ENCODE measurements around the gene GPD1L.
A peak's percentile ranks its signal among the peaks of the same experiment; 100 is the strongest.

Gene GPD1L

DNA sequence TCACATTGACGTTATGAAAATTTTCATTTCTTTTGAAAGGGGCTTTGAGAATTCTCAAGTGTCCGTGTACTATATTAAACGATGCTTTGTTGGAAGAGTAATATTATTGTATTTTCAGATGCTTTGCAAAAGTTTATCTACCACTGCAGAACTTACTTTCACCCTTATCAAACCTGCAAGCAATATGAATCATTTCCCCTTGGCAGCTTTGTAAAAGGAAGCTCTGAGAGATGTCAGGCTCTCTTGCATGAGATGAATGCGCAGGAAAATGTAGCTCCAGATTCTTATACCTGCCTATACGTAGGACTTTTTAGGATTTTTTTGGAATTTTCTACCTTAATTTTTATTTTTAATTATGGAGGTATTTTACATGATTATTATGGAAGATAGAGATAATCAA, 34.5 kb downstream of the GPD1L start:
- no peak for DNase-seq

GRCh38 chr3:32143849-32144757, 37.7 kb downstream of the GPD1L start:
- DNase-seq, result peak; percentile 99

DNA sequence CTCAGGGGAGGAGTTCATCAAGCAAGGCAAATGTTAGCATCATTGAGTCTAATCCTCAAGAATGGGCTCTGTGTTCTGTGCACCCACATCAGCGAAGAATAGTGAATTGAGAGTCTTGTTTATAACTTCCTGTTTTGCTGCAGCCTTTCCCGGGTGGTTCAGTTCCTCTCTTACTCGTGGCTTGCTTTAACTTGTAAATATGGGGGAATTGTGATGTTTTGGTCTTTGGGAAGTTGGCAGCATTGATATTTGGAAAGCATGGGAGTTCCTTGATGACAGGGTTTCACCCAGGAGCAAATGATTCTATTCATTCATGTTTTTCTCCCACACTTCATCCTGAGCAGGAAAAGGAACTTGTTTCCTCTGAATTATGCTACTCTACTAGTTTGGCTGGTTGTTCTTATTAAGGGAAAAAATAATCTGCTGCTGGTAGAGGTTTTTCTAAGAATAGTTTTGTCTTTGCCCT, 40.4 kb downstream of the GPD1L start:
- DNase-seq, result no peak

GRCh38 chr3:32147509-32147908, 41.1 kb downstream of the GPD1L start:
- peak; percentile 24 for DNase-seq

DNA sequence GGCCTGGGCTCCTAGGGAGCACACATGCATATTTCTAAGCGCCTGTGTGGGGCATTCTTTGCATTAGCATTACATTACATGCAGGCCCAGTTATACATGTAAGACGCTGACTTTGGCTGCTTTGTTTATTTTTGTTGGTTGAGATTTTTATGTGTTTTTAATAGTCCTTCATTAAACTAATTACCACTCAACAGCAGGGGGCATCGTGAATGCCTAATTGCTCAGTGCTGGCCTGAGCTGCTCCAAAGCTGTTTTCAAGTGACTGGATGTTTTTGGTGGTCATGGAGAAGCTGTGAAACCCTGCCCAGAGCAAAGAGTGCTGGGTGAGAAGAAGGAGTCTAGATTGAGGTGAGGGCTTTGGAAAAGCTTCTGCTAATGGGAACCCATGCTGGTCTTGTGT, 41.5 kb downstream of the GPD1L start:
- peak; percentile 41 for DNase-seq

DNA sequence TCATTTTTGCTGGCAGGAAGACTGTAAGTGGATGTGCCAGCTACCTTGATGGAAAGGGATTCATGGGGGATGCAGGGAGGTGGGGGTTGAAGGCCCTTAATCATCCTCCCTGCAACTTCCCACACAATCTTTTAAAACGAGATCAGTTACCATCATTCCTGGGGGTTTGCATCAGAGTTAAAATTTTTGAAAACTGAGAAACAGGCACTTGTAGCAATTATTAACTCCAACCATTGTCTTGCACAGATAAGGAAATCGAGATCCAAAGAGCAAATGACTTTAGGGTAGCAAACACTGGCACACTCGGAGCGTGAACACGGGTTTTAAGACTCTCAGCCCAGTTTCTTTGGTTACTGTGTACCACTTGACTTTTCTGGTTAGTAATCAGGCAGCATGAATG, 41.9 kb downstream of the GPD1L start:
- peak; percentile 26 for DNase-seq

GRCh38 chr3:32153414-32154204, 47.2 kb downstream of the GPD1L start:
- no peak for DNase-seq

- DNase-seq, result no peak
Measured at GRCh38 chr3:32154205-32154579, 47.8 kb downstream of the GPD1L start.

- DNase-seq, result no peak
Measured at GRCh38 chr3:32155117-32155516, 48.7 kb downstream of the GPD1L start.

- DNase-seq, result no peak
Measured at GRCh38 chr3:32157600-32158264, 51.3 kb downstream of the GPD1L start.

GRCh38 chr3:32160706-32161214, 54.3 kb downstream of the GPD1L start:
- DNase-seq, result no peak

DNA sequence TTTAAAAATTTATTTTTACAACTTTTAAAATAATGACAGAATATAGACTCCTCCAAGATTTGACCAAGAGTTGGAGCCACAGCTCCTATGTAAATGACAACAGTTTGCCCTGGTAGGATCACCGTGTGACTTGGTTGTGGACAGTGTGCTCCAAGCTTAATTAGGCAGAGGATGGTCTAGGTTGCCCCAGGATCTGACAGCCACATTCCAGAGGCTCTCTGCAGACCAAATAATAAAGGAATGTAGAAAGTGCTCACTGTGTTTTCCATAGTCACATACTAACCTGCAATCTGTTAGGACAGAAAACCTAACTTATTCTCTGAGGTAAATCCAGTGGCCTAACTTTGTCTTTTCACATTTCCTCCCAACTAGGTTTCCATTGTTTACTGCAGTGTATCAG, 59.0 kb downstream of the GPD1L start:
- no peak for DNase-seq

- DNase-seq, result no peak
Measured at GRCh38 chr3:32166654-32167053, 60.2 kb downstream of the GPD1L start.

DNA sequence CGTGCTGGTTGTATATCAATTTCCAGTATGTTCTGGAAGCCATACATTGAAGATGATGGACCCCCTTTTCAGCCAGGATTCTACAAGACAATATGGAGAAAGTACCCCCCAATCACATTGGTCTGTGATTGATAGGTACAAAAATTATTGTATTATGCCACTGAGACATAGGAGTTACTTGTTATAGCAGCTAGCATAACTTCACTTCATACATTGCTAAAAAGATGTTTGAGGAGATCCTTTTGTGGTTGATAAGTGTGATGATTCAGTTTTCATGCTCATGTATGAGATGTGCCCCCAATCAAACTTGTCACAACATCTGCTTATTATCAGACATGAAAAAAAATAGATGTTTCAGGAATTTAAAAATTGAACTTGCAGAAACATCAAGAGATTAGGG, 66.0 kb downstream of the GPD1L start:
- DNase-seq, result no peak

DNA sequence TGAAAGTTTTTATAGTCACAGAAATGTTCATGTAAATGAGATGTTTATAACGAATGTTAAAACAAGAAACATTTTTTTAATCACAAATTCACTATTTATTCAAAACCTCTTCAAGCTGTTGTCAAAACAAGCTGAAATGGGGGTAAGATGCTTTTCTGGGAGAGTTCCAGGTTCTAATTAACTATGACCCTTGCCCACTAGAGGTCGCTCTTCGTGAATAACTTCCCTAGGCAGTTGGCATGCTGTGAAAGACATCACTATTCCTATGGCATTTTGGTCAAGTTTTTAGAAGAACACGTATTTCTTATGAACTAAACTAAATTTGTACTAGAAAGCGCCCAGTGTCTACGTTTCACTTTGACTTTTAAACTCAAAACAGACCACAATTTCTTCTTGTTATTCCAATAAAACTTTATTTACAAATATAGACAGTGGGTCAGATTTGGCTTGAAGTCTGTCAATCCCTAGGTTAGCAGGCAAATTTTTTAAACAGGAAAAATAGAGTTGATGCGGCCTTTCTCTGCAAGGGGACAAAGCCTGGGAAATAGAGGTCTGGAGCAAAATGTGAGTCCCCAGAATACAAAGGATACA, 69.3 kb downstream of the GPD1L start:
- DNase-seq, result peak; percentile 45

- peak; percentile 44 for DNase-seq
Measured at GRCh38 chr3:32176989-32177701, 70.7 kb downstream of the GPD1L start.

- DNase-seq, result peak; percentile 48
Measured at GRCh38 chr3:32177702-32178198, 71.3 kb downstream of the GPD1L start.

DNA sequence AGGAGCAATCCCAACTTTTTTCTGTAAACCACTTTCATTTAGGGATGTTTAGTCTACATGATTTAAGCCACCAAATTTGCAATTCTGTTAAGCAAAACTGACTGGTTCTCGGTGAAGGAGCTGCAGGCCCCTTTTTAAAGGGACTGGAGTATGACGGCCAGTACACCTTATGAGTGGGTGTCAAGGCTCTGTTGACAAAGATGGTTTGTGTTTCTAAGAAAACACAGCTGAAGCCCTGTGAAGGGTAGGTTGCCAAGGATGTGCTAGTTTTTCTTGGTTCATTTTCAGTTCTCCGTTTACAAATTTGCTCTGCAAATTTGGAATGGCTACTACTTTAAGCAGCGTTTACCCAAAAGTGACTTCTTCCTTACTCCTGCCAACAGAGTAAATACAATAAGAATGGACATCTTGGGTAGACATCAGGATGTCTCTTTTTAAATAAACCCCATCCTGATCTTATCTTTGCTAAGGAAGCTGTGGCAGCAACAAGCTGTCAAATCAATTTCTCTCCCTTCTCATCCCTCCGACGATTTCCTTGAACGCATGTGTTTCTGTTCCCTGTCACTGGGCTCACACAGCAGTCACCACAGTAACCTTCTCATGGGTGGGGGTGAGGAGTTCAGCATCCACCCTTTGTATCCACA, 73.8 kb downstream of the GPD1L start:
- DNase-seq, result no peak

DNA sequence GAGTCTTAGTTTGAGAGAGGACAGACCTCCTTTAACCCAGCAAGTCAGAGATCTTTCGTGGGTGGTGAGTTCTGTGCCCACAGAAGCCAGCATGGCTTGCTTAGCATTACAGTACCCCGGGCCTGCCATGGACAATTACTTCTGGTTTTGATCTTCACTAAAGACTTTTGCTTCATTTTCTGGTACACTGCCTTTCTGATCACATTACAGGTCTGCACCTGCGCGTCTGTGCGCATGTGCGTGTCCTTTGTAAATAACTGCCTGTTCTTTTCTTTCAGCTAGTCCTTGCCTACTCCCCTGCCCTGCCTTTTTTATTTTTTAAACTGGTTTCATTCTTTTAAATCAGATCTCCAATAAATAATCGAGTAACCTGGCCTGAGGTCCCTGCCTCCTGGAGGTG, 74.9 kb downstream of the GPD1L start:
- DNase-seq, result no peak

DNA sequence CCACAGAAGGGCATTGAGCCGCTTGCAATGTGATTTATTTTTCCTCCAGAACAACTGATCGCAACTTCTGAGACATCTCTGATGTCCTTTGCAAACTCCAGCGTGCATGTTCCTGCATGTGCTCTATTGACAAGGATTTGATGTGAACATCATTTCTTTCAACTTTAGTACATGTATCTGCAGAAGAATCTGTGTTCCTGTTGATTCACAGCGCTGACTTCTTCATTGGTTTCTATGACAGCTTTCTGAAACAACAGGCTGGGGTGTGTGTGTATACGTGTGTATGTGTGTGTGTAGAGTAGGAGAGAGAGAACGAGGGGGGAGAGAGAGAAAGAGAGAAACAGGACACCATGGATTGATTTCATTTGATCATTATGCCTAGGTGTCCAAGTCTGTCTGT, 75.4 kb downstream of the GPD1L start:
- no peak for DNase-seq

GRCh38 chr3:32184187-32184730, 77.8 kb downstream of the GPD1L start:
- peak; percentile 82 for DNase-seq

Measured in fibroblast of skin of right quadriceps (primary cell).